ENCODE data around the gene PIP4K2A.

PIP4K2A gene

DNA sequence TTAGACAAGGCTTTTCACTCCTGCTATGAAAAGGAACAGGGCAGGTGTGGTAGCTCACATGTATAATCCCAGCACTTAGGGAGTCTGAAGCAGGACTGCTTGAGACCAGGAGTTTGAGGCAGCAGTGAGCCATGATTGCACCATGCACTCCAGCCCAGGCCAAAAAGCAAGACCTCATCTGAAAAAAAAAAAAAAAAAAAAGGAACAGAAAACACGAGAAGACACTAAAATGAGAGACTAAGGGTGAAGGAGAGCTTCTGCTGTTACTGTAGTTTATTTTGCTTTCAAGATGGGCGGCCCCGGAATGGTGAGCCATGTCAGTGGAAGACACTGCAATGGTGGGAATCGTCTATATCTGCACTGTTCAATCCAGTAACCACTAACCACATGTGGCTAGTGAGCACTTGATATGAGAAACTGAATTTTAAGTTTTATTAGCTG is 9.9 kb downstream of the PIP4K2A start:
- no peak overlapping the region for H3K27ac ChIP-seq
- TF ChIP-seq ZFX (IDR thresholded peaks at IDR 0.05; ENCODE audit: borderline replicate concordance), result no peak
- TF ChIP-seq, protein P1, sequence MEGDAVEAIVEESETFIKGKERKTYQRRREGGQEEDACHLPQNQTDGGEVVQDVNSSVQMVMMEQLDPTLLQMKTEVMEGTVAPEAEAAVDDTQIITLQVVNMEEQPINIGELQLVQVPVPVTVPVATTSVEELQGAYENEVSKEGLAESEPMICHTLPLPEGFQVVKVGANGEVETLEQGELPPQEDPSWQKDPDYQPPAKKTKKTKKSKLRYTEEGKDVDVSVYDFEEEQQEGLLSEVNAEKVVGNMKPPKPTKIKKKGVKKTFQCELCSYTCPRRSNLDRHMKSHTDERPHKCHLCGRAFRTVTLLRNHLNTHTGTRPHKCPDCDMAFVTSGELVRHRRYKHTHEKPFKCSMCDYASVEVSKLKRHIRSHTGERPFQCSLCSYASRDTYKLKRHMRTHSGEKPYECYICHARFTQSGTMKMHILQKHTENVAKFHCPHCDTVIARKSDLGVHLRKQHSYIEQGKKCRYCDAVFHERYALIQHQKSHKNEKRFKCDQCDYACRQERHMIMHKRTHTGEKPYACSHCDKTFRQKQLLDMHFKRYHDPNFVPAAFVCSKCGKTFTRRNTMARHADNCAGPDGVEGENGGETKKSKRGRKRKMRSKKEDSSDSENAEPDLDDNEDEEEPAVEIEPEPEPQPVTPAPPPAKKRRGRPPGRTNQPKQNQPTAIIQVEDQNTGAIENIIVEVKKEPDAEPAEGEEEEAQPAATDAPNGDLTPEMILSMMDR (IDR thresholded peaks at IDR 0.05), result no peak

DNA sequence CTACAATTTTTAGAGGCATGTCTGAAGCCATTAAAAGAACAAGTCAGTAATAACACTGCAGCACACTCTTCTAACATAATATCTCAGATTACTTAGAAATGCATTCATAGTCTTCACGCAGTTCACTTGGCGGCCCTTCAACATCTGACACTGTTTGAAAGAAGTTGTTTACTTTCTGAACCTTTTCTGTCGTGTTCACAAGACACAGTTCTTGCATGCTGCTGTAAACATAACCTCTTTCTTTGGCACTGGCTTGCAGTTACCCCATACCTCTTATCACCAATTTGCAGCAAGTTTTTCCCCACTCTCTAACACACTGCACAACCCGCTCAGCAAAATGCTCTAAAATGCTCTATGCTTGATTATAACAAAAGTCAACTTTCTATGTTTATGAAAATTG is 12.0 kb downstream of the PIP4K2A start:
- H3K27ac ChIP-seq, result no peak overlapping the region
- TF ChIP-seq, protein P1 (IDR thresholded peaks at IDR 0.05), result no peak
- no peak for TF ChIP-seq ZFX (IDR thresholded peaks at IDR 0.05; ENCODE audit: borderline replicate concordance)

DNA sequence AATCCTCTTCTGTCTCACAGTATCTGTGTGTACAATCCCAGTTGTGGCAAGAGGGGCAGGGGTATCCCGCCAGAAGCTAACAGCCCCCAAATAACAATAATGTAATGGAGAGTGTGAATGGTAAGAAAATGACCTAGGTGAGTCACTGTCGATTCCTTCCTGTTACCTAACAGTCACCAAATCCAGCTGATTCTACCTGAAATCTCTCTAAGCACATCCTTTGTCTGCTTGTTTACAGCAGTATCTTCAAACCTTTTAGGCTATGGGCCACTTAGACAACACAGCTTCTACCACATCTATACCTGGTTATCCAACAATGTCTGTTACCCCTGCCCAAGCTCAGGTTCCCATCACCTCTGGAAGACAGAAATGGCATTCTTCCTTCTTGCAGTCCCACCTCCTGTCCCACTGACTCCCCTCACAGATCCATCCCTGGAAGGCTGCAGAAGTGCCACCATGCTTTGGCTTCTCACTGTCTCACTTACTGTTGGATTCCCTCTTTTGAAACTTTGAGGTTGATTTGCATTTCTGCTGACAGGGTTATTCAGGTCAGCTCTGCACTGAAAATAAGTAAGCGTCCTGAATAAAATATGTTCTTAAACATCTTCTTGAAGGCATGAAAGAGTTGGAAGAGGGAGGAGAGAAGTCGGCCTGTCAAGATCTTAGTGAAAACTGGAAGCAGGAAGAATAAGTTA is 13.1 kb downstream of the PIP4K2A start:
- H3K27ac ChIP-seq, result no peak overlapping the region
- TF ChIP-seq, protein P1 (IDR thresholded peaks at IDR 0.05), result no peak
- no peak for TF ChIP-seq ZFX (IDR thresholded peaks at IDR 0.05; ENCODE audit: borderline replicate concordance)

DNA sequence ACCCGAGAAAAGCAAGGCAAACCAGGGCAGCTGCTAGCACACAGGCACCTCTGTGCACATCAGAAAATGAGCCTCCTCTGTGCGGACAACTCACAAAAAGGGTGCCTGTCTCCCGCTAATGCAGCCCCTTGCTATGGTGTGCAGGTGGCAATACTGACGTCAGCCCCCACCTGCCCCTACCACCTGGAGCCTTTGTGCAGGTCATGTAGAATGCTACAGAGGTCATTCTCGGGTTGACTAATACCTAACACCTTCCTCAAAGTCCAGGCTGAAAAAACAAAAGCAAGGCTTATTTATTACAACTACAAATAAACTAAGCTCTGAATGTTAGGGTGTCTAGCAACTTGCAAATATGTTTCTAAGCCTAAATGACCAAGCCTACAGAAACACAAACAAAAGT is 13.9 kb downstream of the PIP4K2A start:
- no peak for TF ChIP-seq ZFX (IDR thresholded peaks at IDR 0.05; ENCODE audit: borderline replicate concordance)
- TF ChIP-seq, protein P1 (IDR thresholded peaks at IDR 0.05), result no peak
- no peak overlapping the region for H3K27ac ChIP-seq

DNA sequence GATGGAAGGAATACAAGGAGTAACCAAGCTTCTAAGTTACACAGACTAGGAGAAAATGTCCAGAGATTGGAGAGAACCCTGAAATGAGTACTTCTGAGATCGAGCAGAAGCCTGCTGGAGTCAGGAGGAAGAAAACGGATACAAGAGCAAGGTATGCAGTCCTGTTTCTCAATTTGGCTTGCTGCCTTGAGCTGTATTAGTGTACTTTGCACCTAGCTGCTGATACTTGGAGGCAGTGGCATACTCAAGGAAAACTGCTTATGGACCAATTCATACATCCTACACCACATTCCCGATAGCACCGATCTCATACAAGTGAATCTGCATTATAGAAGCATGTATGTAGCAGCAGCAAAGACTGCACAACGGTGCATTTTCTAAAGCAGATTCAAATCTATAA is 14.4 kb downstream of the PIP4K2A start:
- H3K27ac ChIP-seq, result no peak overlapping the region
- TF ChIP-seq, protein P1 (IDR thresholded peaks at IDR 0.05), result no peak
- TF ChIP-seq ZFX (IDR thresholded peaks at IDR 0.05; ENCODE audit: borderline replicate concordance), result no peak

DNA sequence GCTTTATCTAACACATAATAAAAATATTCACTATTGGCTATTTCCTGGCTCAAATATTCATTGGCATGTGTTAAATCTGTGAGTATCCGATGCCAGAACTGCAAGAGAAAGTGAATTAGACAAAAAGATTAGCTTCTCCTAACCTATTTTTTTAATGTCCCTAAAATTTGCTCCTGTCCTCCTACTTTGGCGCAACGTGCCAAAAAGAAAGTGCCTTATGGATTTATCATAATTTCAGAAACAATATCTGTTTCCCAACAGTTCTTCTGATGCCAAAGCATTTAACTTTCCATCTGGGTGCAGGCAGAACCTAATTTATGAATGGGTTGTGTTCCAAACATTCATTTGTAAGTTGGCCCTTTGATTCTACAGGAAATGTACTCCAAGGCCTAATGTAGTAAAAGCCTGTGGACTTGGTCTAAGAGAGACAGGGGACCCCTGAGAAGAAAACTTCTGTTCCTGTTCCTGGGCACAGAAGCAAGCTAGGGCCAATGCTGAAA is 15.4 kb downstream of the PIP4K2A start:
- H3K27ac ChIP-seq, result no peak overlapping the region
- TF ChIP-seq, protein P1 (IDR thresholded peaks at IDR 0.05), result no peak
- TF ChIP-seq ZFX (IDR thresholded peaks at IDR 0.05; ENCODE audit: borderline replicate concordance), result no peak

DNA sequence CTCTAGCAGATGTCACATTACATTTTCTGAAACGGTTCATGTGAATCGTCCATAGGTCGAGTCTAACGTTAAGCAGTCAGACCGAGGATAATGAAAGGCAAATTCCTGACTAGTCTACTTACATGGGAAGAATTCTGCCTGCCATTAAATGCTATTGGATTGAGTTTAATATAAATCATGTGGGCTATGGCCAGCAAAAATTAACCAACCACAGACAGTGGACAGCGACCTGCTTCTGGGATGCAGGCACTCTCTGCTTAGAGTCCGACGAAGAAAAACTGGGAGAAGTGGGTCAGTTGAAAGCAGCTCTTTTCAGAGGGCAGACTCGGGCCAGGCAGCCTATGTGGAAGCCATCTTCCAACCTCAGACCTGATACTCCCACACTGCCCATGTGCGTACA is 16.6 kb downstream of the PIP4K2A start:
- no peak overlapping the region for H3K27ac ChIP-seq
- TF ChIP-seq, protein P1 (IDR thresholded peaks at IDR 0.05), result no peak
- no peak for TF ChIP-seq ZFX (IDR thresholded peaks at IDR 0.05; ENCODE audit: borderline replicate concordance)

Data from 22Rv1 (cell line).